Cardiac muscle cell (in vitro differentiated cells and primary cell): Measurements from ENCODE around the gene S100PBP. TPM values are rescaled to one million over a fixed set of nuclear protein-coding genes. Genes with fewer than 3 reads are reported as not detected.
A peak's percentile ranks its signal among the peaks of the same experiment; 100 is the strongest.

Source experiments
- DNase-seq, 2 donors: peaks; one replicate each; pipeline versions ENCODE4 v3.0.0 to v3.0.0-alpha.2; 2010 to 2017; ENCODE audit warnings: low read depth in 1 of 2, low spot score in 1 of 2
- H3K27ac ChIP-seq: fragments of 200-600 bp; sonication (generic); 2 replicates; pipeline ENCODE4 v1.5.1; 2016
- H3K27me3 ChIP-seq: fragments of 200-600 bp; sonication (generic); 2 replicates; pipeline ENCODE4 v1.6.0; 2016; ENCODE audit warnings: control low read depth
- H3K36me3 ChIP-seq: fragments of 200-600 bp; sonication (generic); 2 replicates; pipeline ENCODE4 v1.5.1; 2016; ENCODE audit warnings: control low read depth
- H3K4me1 ChIP-seq: fragments of 200-600 bp; sonication (generic); 2 replicates; pipeline ENCODE4 v1.8.1; 2017; ENCODE audit warnings: low read depth, mild to moderate bottlenecking, mixed run types
- H3K4me3 ChIP-seq: fragments of 200-600 bp; sonication (generic); 2 replicates; pipeline ENCODE4 v1.5.1; 2016; ENCODE audit warnings: mild to moderate bottlenecking
- H3K9me3 ChIP-seq: fragments of 200-600 bp; sonication (generic); 2 replicates; pipeline ENCODE4 v1.5.1; 2017; ENCODE audit warnings: low read depth, mild to moderate bottlenecking, control low read depth
- polyA plus RNA-seq: library from polyadenylated mRNA; unstranded; fragments of >200 nt; fragmentation: Nextera tagmentation; extraction: Ambion mirVana; gene quantifications from 2 replicates; pipeline ENCODE4 v1.2.1, GENCODE V29; 2016
- total RNA-seq: library from RNA; depleted of rRNA; stranded (reverse); fragments of >200 nt; gene quantifications from 2 replicates; pipeline ENCODE4 v1.2.3, GENCODE V29; 2016
- TF ChIP-seq, protein P1 (sequence below): IDR thresholded peaks from 2 replicates; pipeline ENCODE4 v1.5.1; 2012; ENCODE audit warnings: low read depth, mild to moderate bottlenecking, low read length

The S100PBP gene
- total and polyA plus RNA-seq, 2 experiments from 2014 or later = 30.5 to 40.5 TPM

DNA sequence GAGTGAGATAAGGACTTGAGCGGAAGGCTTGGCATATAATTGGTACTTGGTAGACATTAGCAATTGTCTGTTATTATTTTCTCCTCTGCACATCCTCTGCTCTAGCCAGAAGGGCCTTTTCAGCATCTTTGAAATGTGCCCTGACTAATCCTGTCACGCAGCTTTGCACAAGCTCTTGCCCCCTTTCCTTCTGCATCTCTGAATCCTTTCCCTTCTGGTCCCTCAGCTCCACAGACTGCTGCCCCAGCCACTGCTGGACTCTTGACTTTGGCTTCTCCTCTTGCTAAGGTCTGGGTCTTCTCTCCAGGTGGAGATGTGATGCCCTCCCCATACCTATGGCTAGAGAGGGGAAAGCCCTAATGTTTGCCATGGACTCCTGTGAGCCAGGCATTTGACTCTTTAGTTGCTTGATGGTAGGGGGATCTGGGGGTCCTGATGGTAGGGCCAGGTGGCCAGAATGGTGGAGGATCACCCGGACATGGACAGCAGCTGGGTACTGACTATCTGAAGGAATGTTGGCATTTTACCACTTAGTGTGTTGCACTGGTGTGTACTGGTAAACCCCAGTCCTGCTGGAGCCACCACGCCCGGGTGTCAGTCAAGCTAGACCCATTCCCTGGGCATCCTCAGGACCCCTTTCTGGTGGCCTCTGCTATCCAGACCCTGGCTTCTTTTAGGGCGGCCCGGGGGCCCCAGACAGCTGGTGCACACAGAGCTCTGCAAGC, 73.2 kb downstream of the S100PBP start:
- Histone ChIP-seq H3K9me3 (no peaks in the 10 kb centered on the region), H3K27ac (no peak overlapping the region), H3K27me3 (peaks cover 65% of the 10 kb centered on the region), H3K36me3 (no peaks in the 10 kb centered on the region), H3K4me1 (no peaks in the 10 kb centered on the region), H3K4me3 (no peak overlapping the region)
- no peak for DNase-seq
- TF ChIP-seq, protein P1, sequence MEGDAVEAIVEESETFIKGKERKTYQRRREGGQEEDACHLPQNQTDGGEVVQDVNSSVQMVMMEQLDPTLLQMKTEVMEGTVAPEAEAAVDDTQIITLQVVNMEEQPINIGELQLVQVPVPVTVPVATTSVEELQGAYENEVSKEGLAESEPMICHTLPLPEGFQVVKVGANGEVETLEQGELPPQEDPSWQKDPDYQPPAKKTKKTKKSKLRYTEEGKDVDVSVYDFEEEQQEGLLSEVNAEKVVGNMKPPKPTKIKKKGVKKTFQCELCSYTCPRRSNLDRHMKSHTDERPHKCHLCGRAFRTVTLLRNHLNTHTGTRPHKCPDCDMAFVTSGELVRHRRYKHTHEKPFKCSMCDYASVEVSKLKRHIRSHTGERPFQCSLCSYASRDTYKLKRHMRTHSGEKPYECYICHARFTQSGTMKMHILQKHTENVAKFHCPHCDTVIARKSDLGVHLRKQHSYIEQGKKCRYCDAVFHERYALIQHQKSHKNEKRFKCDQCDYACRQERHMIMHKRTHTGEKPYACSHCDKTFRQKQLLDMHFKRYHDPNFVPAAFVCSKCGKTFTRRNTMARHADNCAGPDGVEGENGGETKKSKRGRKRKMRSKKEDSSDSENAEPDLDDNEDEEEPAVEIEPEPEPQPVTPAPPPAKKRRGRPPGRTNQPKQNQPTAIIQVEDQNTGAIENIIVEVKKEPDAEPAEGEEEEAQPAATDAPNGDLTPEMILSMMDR = no peak

DNA sequence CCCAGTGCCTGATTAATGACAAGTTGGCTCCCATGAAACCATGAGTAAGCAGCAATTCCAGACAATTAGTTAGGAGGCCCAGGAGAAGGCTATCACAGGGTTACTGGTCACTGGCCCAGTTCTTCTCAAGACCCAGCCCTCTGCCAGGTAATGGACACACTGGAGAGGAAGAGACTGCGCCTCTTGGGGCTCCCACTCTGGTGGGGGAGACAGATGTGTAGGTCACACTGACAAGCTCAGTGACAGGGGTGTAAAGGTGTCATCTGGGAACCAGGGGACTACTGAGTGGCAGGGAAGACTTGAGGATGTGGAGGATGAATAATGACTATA, 73.8 kb downstream of the S100PBP start:
- TF ChIP-seq, protein P1 = no peak
- H3K9me3 ChIP-seq = no peaks in the 10 kb centered on the region
- no peak for DNase-seq
- H3K36me3 ChIP-seq = no peaks in the 10 kb centered on the region
- no peaks in the 10 kb centered on the region for H3K4me1 ChIP-seq
- H3K27ac ChIP-seq = no peak overlapping the region
- H3K27me3 ChIP-seq = peaks cover 60% of the 10 kb centered on the region
- no peak overlapping the region for H3K4me3 ChIP-seq

DNA sequence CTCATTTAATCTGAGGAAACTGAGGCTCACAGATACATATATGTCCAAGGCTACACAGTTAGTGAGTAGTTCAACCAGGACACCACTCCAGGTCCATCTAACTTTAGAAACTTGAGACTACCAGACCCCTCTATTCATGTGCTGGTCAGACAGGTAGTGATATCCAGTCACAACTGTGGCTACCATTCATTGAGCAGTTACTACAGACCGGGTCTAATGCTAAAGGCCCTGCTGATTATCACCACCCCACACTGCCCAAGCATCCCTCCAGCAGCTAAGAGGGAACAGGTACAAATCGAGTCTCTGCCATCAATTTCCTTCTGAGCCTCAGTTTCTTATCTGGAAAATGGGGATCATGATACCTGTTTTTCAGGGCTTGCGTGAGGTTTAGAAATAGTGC, 74.2 kb downstream of the S100PBP start:
- H3K27ac ChIP-seq = no peak overlapping the region
- peaks cover 58% of the 10 kb centered on the region for H3K27me3 ChIP-seq
- no peaks in the 10 kb centered on the region for H3K36me3 ChIP-seq
- H3K4me1 ChIP-seq = no peaks in the 10 kb centered on the region
- no peak overlapping the region for H3K4me3 ChIP-seq
- H3K9me3 ChIP-seq = no peaks in the 10 kb centered on the region
- DNase-seq = no peak
- TF ChIP-seq, protein P1 = no peak

DNA sequence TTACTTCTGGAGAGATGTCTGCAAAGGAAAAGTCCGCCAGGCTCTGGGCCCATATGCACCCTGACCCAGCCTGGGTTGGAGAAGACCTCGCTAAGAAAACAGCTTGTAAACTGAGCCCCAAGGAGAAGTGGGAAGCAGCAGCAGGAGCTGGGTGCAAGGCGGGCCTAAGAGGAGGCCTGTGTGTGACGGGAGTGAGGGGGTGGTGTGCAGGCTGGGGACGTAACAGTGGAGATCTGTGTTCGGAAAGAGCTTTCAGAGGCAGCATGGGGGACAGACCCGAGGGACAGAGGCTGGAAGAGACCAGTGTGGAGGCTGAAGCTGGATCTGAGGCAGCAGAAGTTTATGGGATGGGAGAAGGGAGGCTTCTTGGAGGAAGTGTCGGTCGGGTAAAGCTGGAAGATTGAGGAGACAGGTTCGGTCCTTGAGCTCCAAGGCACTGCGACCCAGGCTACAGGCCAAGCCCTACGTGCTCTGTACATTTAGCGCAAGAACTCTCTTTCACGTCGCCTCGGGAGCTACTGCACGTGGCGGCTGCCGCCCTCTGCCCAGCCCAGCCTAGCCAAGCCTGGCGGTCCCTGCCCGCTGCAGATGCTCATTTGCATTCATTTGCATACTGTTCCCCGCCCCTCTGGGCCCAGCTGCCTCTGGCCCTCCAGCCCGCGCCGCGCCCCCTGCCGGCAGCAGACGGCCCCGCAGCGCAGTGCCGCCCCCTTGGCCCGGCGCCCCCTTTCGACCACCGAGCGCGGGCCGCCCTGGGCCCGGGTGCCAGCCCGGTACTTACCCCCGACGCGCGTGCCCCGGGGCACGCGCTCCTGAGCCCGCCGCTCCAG, 75.1 kb downstream of the S100PBP start:
- no peaks in the 10 kb centered on the region for H3K9me3 ChIP-seq
- TF ChIP-seq, protein P1 = peak; percentile 30
- peaks cover 51% of the 10 kb centered on the region for H3K27me3 ChIP-seq
- no peaks in the 10 kb centered on the region for H3K36me3 ChIP-seq
- no peak overlapping the region for H3K27ac ChIP-seq
- H3K4me3 ChIP-seq = peak overlapping the region; percentile 22
- peak; percentile 44 to 51 for DNase-seq
- H3K4me1 ChIP-seq = no peaks in the 10 kb centered on the region

DNA sequence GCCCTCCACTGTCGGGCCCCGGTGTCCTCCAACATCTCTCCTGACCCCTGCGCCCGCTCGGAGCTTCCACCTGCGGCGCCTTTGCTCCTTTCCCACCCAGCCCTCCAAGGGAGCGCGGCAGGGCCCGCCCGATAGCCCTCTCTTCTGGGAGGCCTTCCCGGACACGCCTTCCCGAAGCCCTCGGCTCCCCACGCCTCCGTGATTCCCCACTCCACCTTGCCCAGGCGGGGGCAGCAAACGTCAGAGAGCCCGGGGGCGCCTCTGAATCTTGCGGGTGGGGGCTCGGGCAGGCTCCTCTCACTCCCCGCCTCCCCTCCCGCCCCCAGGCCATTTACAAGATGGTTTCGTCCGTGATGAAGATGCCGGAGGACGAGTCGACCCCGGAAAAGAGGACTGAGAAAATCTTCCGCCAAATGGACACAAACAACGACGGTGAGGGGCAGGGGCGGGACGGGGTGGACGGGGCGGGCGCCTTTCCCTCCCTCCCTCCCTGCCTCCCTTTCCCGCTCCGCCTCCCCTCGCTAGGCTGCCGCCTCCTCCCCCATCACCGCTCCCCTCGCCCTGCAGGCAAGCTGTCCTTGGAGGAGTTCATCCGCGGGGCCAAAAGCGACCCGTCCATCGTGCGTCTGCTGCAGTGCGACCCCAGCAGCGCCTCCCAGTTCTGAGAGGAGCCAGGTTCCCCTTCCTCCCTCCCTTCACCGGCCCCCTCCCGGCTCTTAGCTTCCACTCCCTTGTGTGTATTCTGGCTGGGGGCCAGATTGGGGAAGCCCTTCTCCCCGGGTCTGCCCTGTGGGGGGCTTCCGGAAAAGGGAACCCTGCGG, 76.0 kb downstream of the S100PBP start:
- Histone ChIP-seq H3K4me3 (peak overlapping the region; percentile 22), H3K27me3 (peaks cover 42% of the 10 kb centered on the region), H3K36me3 (no peaks in the 10 kb centered on the region), H3K4me1 (no peaks in the 10 kb centered on the region), H3K27ac (no peak overlapping the region), H3K9me3 (no peaks in the 10 kb centered on the region)
- peak in 1 of 2 donors; percentile 45 for DNase-seq
- TF ChIP-seq, protein P1 = peak; percentile 7
